ENCODE results near the gene SLC25A51. TPM values are rescaled to one million over a fixed set of nuclear protein-coding genes. Genes with fewer than 3 reads are reported as not detected.

The SLC25A51 gene
- 16.1 and 16.8 TPM in 2 replicates for total RNA-seq (2014; rRNA removed; shearing (Covaris generic))

GRCh38 chr9:37903647-37904444 is at the start of gene SLC25A51:
SLC25A51 (minus strand) TSS chr9:37904127; CDS start chr9:37888550, 15,577 bp downstream.
- H3K4me3 ChIP-seq (ENCODE audit: insufficient read depth, low read depth, low read length), result peak within 1 kb of the TSS; percentile 95
- DNase-seq, result peak; percentile 98
- H3K27me3 ChIP-seq (ENCODE audit: control insufficient read depth, insufficient read depth, low read length), result no peaks in the 10 kb centered on the region
- no peaks in the 10 kb centered on the region; the same call in 1 of the 2 replicates for H3K36me3 ChIP-seq (replicated peaks; ENCODE audit: control insufficient read depth, insufficient read depth, low read length)

- Histone ChIP-seq H3K27me3 (ENCODE audit: control insufficient read depth, insufficient read depth, low read length) (no peaks in the 10 kb centered on the region), H3K36me3 (replicated peaks; ENCODE audit: control insufficient read depth, insufficient read depth, low read length) (no peaks in the 10 kb centered on the region; the same call in 1 of the 2 replicates), H3K4me3 (ENCODE audit: insufficient read depth, low read depth, low read length) (no peak overlapping the region)
- no peak for DNase-seq
Measured at GRCh38 chr9:37953206-37953774, 49.4 kb upstream of the SLC25A51 start.

GRCh38 chr9:37952731-37953130 is 48.8 kb upstream of the SLC25A51 start:
- no peak overlapping the region for H3K4me3 ChIP-seq (ENCODE audit: insufficient read depth, low read depth, low read length)
- no peaks in the 10 kb centered on the region for H3K27me3 ChIP-seq (ENCODE audit: control insufficient read depth, insufficient read depth, low read length)
- no peaks in the 10 kb centered on the region; the same call in 1 of the 2 replicates for H3K36me3 ChIP-seq (replicated peaks; ENCODE audit: control insufficient read depth, insufficient read depth, low read length)
- DNase-seq, result no peak

GRCh38 chr9:37951671-37952449 is 47.9 kb upstream of the SLC25A51 start:
- Histone ChIP-seq H3K36me3 (replicated peaks; ENCODE audit: control insufficient read depth, insufficient read depth, low read length) (no peaks in the 10 kb centered on the region; the same call in 1 of the 2 replicates), H3K4me3 (ENCODE audit: insufficient read depth, low read depth, low read length) (no peak overlapping the region), H3K27me3 (ENCODE audit: control insufficient read depth, insufficient read depth, low read length) (no peaks in the 10 kb centered on the region)
- no peak for DNase-seq

- no peak for DNase-seq
- Histone ChIP-seq H3K4me3 (ENCODE audit: insufficient read depth, low read depth, low read length) (no peak overlapping the region), H3K36me3 (replicated peaks; ENCODE audit: control insufficient read depth, insufficient read depth, low read length) (no peaks in the 10 kb centered on the region; the same call in none of the 2 replicates), H3K27me3 (ENCODE audit: control insufficient read depth, insufficient read depth, low read length) (no peaks in the 10 kb centered on the region)
Measured at GRCh38 chr9:37950561-37950960, 46.6 kb upstream of the SLC25A51 start.

GRCh38 chr9:37949576-37949975 is 45.6 kb upstream of the SLC25A51 start:
- Histone ChIP-seq H3K27me3 (ENCODE audit: control insufficient read depth, insufficient read depth, low read length) (no peaks in the 10 kb centered on the region), H3K36me3 (replicated peaks; ENCODE audit: control insufficient read depth, insufficient read depth, low read length) (no peaks in the 10 kb centered on the region; the same call in none of the 2 replicates), H3K4me3 (ENCODE audit: insufficient read depth, low read depth, low read length) (no peak overlapping the region)
- no peak for DNase-seq

GRCh38 chr9:37948417-37948980 is 44.6 kb upstream of the SLC25A51 start:
- no peaks in the 10 kb centered on the region; the same call in none of the 2 replicates for H3K36me3 ChIP-seq (replicated peaks; ENCODE audit: control insufficient read depth, insufficient read depth, low read length)
- H3K27me3 ChIP-seq (ENCODE audit: control insufficient read depth, insufficient read depth, low read length), result no peaks in the 10 kb centered on the region
- DNase-seq, result no peak
- no peak overlapping the region for H3K4me3 ChIP-seq (ENCODE audit: insufficient read depth, low read depth, low read length)

- no peak for DNase-seq
- Histone ChIP-seq H3K27me3 (ENCODE audit: control insufficient read depth, insufficient read depth, low read length) (no peaks in the 10 kb centered on the region), H3K36me3 (replicated peaks; ENCODE audit: control insufficient read depth, insufficient read depth, low read length) (no peaks in the 10 kb centered on the region; the same call in none of the 2 replicates)
Measured at GRCh38 chr9:37947977-37948376, 44.0 kb upstream of the SLC25A51 start.

GRCh38 chr9:37947471-37947870 is 43.5 kb upstream of the SLC25A51 start:
- Histone ChIP-seq H3K36me3 (replicated peaks; ENCODE audit: control insufficient read depth, insufficient read depth, low read length) (no peaks in the 10 kb centered on the region; the same call in none of the 2 replicates), H3K27me3 (ENCODE audit: control insufficient read depth, insufficient read depth, low read length) (no peaks in the 10 kb centered on the region), H3K4me3 (ENCODE audit: insufficient read depth, low read depth, low read length) (no peak overlapping the region)
- DNase-seq, result no peak

More at GRCh38 chr9:37947977-37948376, 44.0 kb upstream of the SLC25A51 start:
- H3K4me3 ChIP-seq (ENCODE audit: insufficient read depth, low read depth, low read length), result no peak overlapping the region

GRCh38 chr9:37946971-37947370 is 43.0 kb upstream of the SLC25A51 start:
- Histone ChIP-seq H3K36me3 (replicated peaks; ENCODE audit: control insufficient read depth, insufficient read depth, low read length) (no peaks in the 10 kb centered on the region; the same call in none of the 2 replicates), H3K4me3 (ENCODE audit: insufficient read depth, low read depth, low read length) (no peak overlapping the region), H3K27me3 (ENCODE audit: control insufficient read depth, insufficient read depth, low read length) (no peaks in the 10 kb centered on the region)
- no peak for DNase-seq

- H3K36me3 ChIP-seq (replicated peaks; ENCODE audit: control insufficient read depth, insufficient read depth, low read length), result no peaks in the 10 kb centered on the region; the same call in none of the 2 replicates
- H3K27me3 ChIP-seq (ENCODE audit: control insufficient read depth, insufficient read depth, low read length), result no peaks in the 10 kb centered on the region
- H3K4me3 ChIP-seq (ENCODE audit: insufficient read depth, low read depth, low read length), result no peak overlapping the region
- no peak for DNase-seq
Measured at GRCh38 chr9:37946041-37946440, 42.1 kb upstream of the SLC25A51 start.

- Histone ChIP-seq H3K4me3 (ENCODE audit: insufficient read depth, low read depth, low read length) (no peak overlapping the region), H3K36me3 (replicated peaks; ENCODE audit: control insufficient read depth, insufficient read depth, low read length) (no peaks in the 10 kb centered on the region; the same call in none of the 2 replicates), H3K27me3 (ENCODE audit: control insufficient read depth, insufficient read depth, low read length) (no peaks in the 10 kb centered on the region)
- DNase-seq, result no peak
Measured at GRCh38 chr9:37944671-37945481, 40.9 kb upstream of the SLC25A51 start.

GRCh38 chr9:37944266-37944650 is 40.3 kb upstream of the SLC25A51 start:
- DNase-seq, result no peak
- H3K36me3 ChIP-seq (replicated peaks; ENCODE audit: control insufficient read depth, insufficient read depth, low read length), result no peaks in the 10 kb centered on the region; the same call in none of the 2 replicates
- no peaks in the 10 kb centered on the region for H3K27me3 ChIP-seq (ENCODE audit: control insufficient read depth, insufficient read depth, low read length)
- no peak overlapping the region for H3K4me3 ChIP-seq (ENCODE audit: insufficient read depth, low read depth, low read length)

Data from H7 (cell line).